GM18505 (cell line): ENCODE measurements around the gene IGSF11.

Source experiments
- ATAC-seq: cut with Tn5 transposase; IDR thresholded peaks from one replicate; pipeline ENCODE4 v1.9.1; 2021; ENCODE audit not compliant: unreplicated experiment
- POLR2A ChIP-seq: IDR thresholded peaks from 4 replicates; pipeline ENCODE4 v1.6.1; 2011; ENCODE audit warnings: borderline replicate concordance; ENCODE audit not compliant: insufficient read depth, insufficient read length; ENCODE audit errors: extremely low read depth

The IGSF11 gene

DNA sequence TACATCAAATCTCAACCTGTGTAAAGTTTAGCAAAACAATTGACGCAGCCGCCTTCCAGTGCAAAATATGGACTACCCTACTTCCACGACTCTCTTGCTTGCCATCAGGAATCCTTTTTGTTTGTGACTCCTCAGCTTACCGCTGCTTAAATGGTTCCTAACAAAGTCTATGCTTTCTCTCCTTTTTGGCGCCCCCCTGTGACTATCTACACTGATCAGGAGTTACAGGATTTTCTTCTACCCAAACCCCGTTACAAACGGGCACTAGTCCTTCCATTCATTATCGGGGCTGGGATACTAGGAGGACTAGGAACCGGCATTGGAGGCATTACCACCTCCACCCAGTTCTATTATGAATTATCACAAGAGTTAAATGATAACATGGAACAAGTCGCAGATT, 184.0 kb downstream of the IGSF11 start:
- TF ChIP-seq POLR2A = no peak
- no peak for ATAC-seq
